Tibial artery (tissue), 4 donors: ENCODE measurements around the gene DNM3.

Source experiments
- DNase-seq, 2 donors: peaks; one replicate each; pipeline ENCODE4 v3.0.0-alpha.2; 2019
- H3K27ac ChIP-seq, 2 donors: fragments of 200-600 bp; sonication (generic) in 1 of 2; 1 replicate in 1 of 2; 2 replicates in 1 of 2; pipeline ENCODE4 v1.5.1; 2018 to 2019; ENCODE audit warnings: mild to moderate bottlenecking in 1 of 2
- H3K27me3 ChIP-seq, 2 donors: fragments of 200-600 bp; sonication (generic) in 1 of 2; one replicate each; pipeline versions ENCODE4 v1.5.1 to v1.6.0; 2016 to 2019
- H3K36me3 ChIP-seq, 3 donors: fragments of 200-600 bp; sonication (generic) in 2 of 3; one replicate each; pipeline ENCODE4 v1.5.1; 2016 to 2019; ENCODE audit warnings: mild to moderate bottlenecking in 2 of 3
- H3K4me1 ChIP-seq, 4 donors: fragments of 200-600 bp; sonication (generic) in 2 of 4; 1 replicate in 3 of 4; 2 replicates in 1 of 4; pipeline ENCODE4 v1.5.1; 2016 to 2019
- H3K4me3 ChIP-seq, 2 donors: fragments of 200-600 bp; sonication (generic) in 1 of 2; 1 replicate in 1 of 2; 2 replicates in 1 of 2; pipeline ENCODE4 v1.5.1; 2018 to 2019; ENCODE audit warnings: mild to moderate bottlenecking in 2 of 2
- H3K9me3 ChIP-seq, 3 donors: fragments of 200-600 bp; sonication (generic) in 1 of 3; one replicate each; pipeline ENCODE4 v1.5.1; 2016 to 2019
- CTCF ChIP-seq, 2 experiments: fragments of 200-600 bp in 1 of 2; fragments of 450-650 bp in 1 of 2; IDR thresholded peaks; one replicate each; pipeline ENCODE4 v1.5.1; 2017 to 2019; ENCODE audit warnings: antibody characterized with exemption in 2 of 2, mild to moderate bottlenecking in 1 of 2, moderate library complexity in 1 of 2
- intact Hi-C: fragments of 100-400 bp; cut with DNase I; formaldehyde crosslinking; loops from one replicate; pipeline ENCODE4 v1.15.0; 2023; ENCODE audit warnings: low total_unique reads

The DNM3 gene

DNA sequence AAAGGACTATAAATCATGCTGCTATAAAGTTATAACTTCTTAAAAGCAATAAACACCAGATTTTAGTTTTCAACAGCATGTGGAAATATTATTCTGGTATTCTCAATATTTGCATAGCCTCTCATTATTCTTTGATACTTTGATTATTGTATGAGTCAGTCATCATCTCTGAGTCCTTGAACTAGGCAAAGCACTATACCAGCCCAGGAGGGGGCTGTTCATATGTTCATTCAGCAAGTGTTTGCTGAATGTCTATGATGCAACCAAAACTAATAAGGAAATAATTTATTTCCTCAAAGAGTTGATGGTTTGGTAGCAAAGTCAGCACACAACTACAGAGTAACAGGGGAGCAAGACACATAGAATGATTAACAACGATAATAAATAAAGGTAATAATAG is 403.6 kb downstream of the DNM3 start:
- intact Hi-C loops: no loop called here

GRCh38 chr1:172245788-172246187 is 404.5 kb downstream of the DNM3 start:
- intact Hi-C loops: no loop called here
- Histone ChIP-seq H3K27ac (no peak overlapping the region), H3K36me3 (no peaks in the 10 kb centered on the region), H3K9me3 (no peaks in the 10 kb centered on the region), H3K4me3 (no peak overlapping the region), H3K27me3 (no peaks in the 10 kb centered on the region), H3K4me1 (no peaks in the 10 kb centered on the region)
- TF ChIP-seq CTCF (IDR thresholded peaks at IDR 0.05): no peak
- DNase-seq: no peak

More for the DNA sequence above, 403.6 kb downstream of the DNM3 start:
- no peak overlapping the region for H3K4me3 ChIP-seq
- no peaks in the 10 kb centered on the region for H3K36me3 ChIP-seq
- TF ChIP-seq CTCF (IDR thresholded peaks at IDR 0.05): no peak
- H3K27ac ChIP-seq: no peak overlapping the region
- peaks cover 0 to 5% (median 0%) of the 10 kb centered on the region in 4 donors for H3K4me1 ChIP-seq
- H3K9me3 ChIP-seq: no peaks in the 10 kb centered on the region
- no peak for DNase-seq
- no peaks in the 10 kb centered on the region for H3K27me3 ChIP-seq

DNA sequence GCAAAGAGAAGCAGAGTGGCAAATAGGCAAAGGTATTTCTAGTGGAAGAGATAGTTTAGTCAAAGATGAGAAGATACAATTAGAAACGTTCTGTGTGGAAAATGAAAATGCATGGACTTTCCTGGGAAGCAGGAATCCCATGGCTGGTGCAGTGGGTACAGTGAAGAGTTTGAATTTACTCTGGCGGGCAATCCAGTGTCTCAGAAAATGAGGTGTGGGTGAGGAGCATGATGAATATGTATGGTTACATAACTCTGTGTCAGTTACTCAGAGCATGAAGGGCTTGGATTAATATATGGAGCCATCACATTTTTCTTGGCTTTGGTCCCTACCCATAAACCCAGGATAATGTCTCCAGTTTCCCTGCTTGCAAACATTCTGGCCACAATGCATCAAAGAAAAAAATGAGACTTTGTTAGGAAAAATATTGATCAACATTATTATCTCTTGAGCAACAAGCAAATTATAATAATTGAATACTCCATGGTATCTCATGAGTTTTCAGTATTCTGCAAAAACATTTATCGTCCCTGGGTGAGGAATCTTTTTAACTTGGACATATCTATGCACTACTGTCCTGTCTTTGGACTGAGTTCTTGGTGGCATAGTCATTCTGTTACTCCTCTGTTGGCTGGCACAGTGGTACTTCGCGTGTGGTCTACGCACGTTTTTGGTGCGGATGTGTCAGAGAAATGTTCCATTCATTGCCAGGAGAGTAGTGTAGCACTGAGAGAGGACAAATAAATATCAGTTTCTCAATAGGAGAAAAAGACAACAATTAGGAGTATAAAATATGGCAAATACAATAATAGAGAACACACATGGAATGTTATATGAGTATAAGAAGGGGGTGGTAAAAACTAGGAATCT is 405.5 kb downstream of the DNM3 start:
- intact Hi-C loops: no loop called here
- no peak for TF ChIP-seq CTCF (IDR thresholded peaks at IDR 0.05)
- H3K27ac ChIP-seq: no peak overlapping the region
- H3K27me3 ChIP-seq: no peaks in the 10 kb centered on the region
- H3K36me3 ChIP-seq: no peaks in the 10 kb centered on the region
- no peaks in the 10 kb centered on the region for H3K9me3 ChIP-seq
- H3K4me1 ChIP-seq: peaks cover 0 to 6% (median 0%) of the 10 kb centered on the region in 4 donors
- DNase-seq: no peak
- no peak overlapping the region for H3K4me3 ChIP-seq

- Histone ChIP-seq H3K4me3 (no peak overlapping the region), H3K36me3 (no peaks in the 10 kb centered on the region), H3K9me3 (no peaks in the 10 kb centered on the region), H3K4me1 (peaks cover 0 to 36% (median 10%) of the 10 kb centered on the region in 4 donors), H3K27ac (peak overlapping the region in 1 of 2 donors; percentile 7), H3K27me3 (no peaks in the 10 kb centered on the region)
- TF ChIP-seq CTCF (IDR thresholded peaks at IDR 0.05): no peak
- DNase-seq: no peak
- intact Hi-C loops: no loop called here
Observed at GRCh38 chr1:172251486-172251885, 410.2 kb downstream of the DNM3 start.

- intact Hi-C loops: no loop called here
- Histone ChIP-seq H3K36me3 (no peaks in the 10 kb centered on the region), H3K4me3 (no peak overlapping the region), H3K9me3 (no peaks in the 10 kb centered on the region), H3K4me1 (peaks cover 0 to 36% (median 10%) of the 10 kb centered on the region in 4 donors), H3K27ac (no peak overlapping the region), H3K27me3 (no peaks in the 10 kb centered on the region)
- TF ChIP-seq CTCF (IDR thresholded peaks at IDR 0.05): no peak
- no peak for DNase-seq
Observed at GRCh38 chr1:172252321-172252720, 411.0 kb downstream of the DNM3 start.
